GM23338 (cell line): ENCODE data around the gene DDX27. TPM values are rescaled to one million over a fixed set of nuclear protein-coding genes. Genes with fewer than 3 reads are reported as not detected.

ENCODE experiments used
- ATAC-seq: fragments of 200-7000 bp; cut with Tn5 transposase; 3 replicates; pipeline ENCODE4 v1.9.1; 2020
- DNase-seq: peaks from one replicate; pipeline ENCODE4 v3.0.0-alpha.2; 2015; ENCODE audit warnings: low spot score
- H2AFZ ChIP-seq: fragments of 200-600 bp; sonication (generic); 2 replicates; pipeline ENCODE4 v1.8.0; 2016; ENCODE audit warnings: antibody characterized with exemption, mild to moderate bottlenecking, moderate library complexity
- H3F3A ChIP-seq: fragments of 200-600 bp; sonication (generic); replicated peaks from 2 replicates; pipeline ENCODE4 v1.8.0; 2017; ENCODE audit warnings: antibody characterized with exemption, mixed run types, low read depth
- H3K27ac ChIP-seq: fragments of 200-600 bp; sonication (generic); 2 replicates; pipeline ENCODE4 v1.6.1; 2016; ENCODE audit warnings: low read depth
- H3K27me3 ChIP-seq: fragments of 200-600 bp; sonication (generic); 2 replicates; pipeline ENCODE4 v1.8.0; 2016; ENCODE audit warnings: mild to moderate bottlenecking, mixed run types, moderate library complexity; ENCODE audit not compliant: insufficient read depth
- H3K36me3 ChIP-seq: fragments of 200-600 bp; sonication (generic); 2 replicates; pipeline ENCODE4 v1.8.0; 2016; ENCODE audit warnings: mild to moderate bottlenecking; ENCODE audit not compliant: insufficient read depth
- H3K4me1 ChIP-seq: fragments of 200-600 bp; sonication (generic); 2 replicates; pipeline ENCODE4 v1.8.0; 2016; ENCODE audit warnings: mild to moderate bottlenecking, moderate library complexity; ENCODE audit not compliant: insufficient read depth
- H3K4me2 ChIP-seq: fragments of 200-600 bp; sonication (generic); 2 replicates; pipeline ENCODE4 v1.7.1; 2017; ENCODE audit warnings: mixed run types
- H3K4me3 ChIP-seq: fragments of 200-600 bp; sonication (generic); 2 replicates; pipeline ENCODE4 v1.6.1; 2016; ENCODE audit warnings: mixed run types
- H3K79me2 ChIP-seq: fragments of 200-600 bp; sonication (generic); replicated peaks from 2 replicates; pipeline ENCODE4 v1.8.0; 2017; ENCODE audit warnings: mild to moderate bottlenecking; ENCODE audit not compliant: insufficient read depth
- H3K9me2 ChIP-seq: fragments of 200-600 bp; sonication (generic); 2 replicates; pipeline ENCODE4 v1.8.0; 2017; ENCODE audit not compliant: insufficient read depth
- H4K20me1 ChIP-seq: fragments of 200-600 bp; sonication (generic); replicated peaks from 2 replicates; pipeline ENCODE4 v1.8.0; 2017; ENCODE audit warnings: mild to moderate bottlenecking; ENCODE audit not compliant: insufficient read depth
- H3K27ac Mint-ChIP-seq: 2 replicates; pipeline ENCODE4 v1.8.0; 2020; ENCODE audit warnings: inconsistent platforms, mild to moderate bottlenecking, moderate library complexity, mixed read lengths
- H3K27me3 Mint-ChIP-seq: 3 replicates; pipeline ENCODE4 v1.8.0; 2022; ENCODE audit warnings: low read depth, mild to moderate bottlenecking, moderate library complexity, mixed read lengths, inconsistent platforms; ENCODE audit not compliant: insufficient read depth, poor library complexity
- H3K36me3 Mint-ChIP-seq: 3 replicates; pipeline ENCODE4 v1.8.0; 2021; ENCODE audit warnings: low read depth, mild to moderate bottlenecking, inconsistent platforms, moderate library complexity, mixed read lengths
- H3K4me1 Mint-ChIP-seq: 3 replicates; pipeline ENCODE4 v1.8.0; 2020; ENCODE audit warnings: mild to moderate bottlenecking, inconsistent platforms, mixed read lengths
- H3K4me3 Mint-ChIP-seq: 3 replicates; pipeline ENCODE4 v1.8.0; 2021; ENCODE audit warnings: moderate library complexity, mild to moderate bottlenecking, inconsistent platforms, mixed read lengths
- H3K9me3 Mint-ChIP-seq: 3 replicates; pipeline ENCODE4 v1.8.0; 2020; ENCODE audit warnings: moderate library complexity, mild to moderate bottlenecking, inconsistent platforms, mixed read lengths
- CTCF ChIP-seq, 2 experiments: fragments of 200-600 bp in 1 of 2; sonication (generic) in 1 of 2; conservative IDR thresholded peaks; 2 replicates each; pipeline versions ENCODE4 v1.5.1 to v1.6.1; 2016 to 2017; ENCODE audit warnings: antibody characterized with exemption in 2 of 2, low read depth in 2 of 2, mild to moderate bottlenecking in 2 of 2, moderate library complexity in 1 of 2
- ETS1 ChIP-seq: IDR thresholded peaks from 2 replicates; pipeline ENCODE4 v1.6.1; 2016; ENCODE audit warnings: antibody characterized with exemption
- EZH2 ChIP-seq: fragments of 200-600 bp; sonication (generic); IDR thresholded peaks from one replicate; pipeline ENCODE4 v1.8.0; 2017; ENCODE audit warnings: antibody characterized with exemption, mild to moderate bottlenecking, low read depth; ENCODE audit not compliant: unreplicated experiment
- EZH2phosphoT487 ChIP-seq: fragments of 200-600 bp; sonication (generic); IDR thresholded peaks from one replicate; pipeline ENCODE4 v1.8.1; 2018; ENCODE audit warnings: antibody characterized with exemption; ENCODE audit not compliant: unreplicated experiment
- REST ChIP-seq: IDR thresholded peaks from one replicate; pipeline ENCODE4 v1.6.1; 2018; ENCODE audit warnings: antibody characterized with exemption; ENCODE audit not compliant: unreplicated experiment
- STAT1 ChIP-seq: IDR thresholded peaks from one replicate; pipeline ENCODE4 v1.6.1; 2016; ENCODE audit warnings: antibody characterized with exemption; ENCODE audit not compliant: unreplicated experiment
- ZNF331 ChIP-seq: fragments of 250-450 bp; sonication (Bioruptor Pico); IDR thresholded peaks from 2 replicates; pipeline ENCODE4 v1.5.0; 2020; ENCODE audit warnings: low read depth, mild to moderate bottlenecking, moderate library complexity
- ZNF462 ChIP-seq: fragments of 250-450 bp; sonication (Bioruptor Pico); IDR thresholded peaks from 2 replicates; pipeline ENCODE4 v1.5.0; 2020; ENCODE audit warnings: mild to moderate bottlenecking, moderate library complexity
- polyA plus RNA-seq: library from polyadenylated mRNA; unstranded; fragments of >200 nt; fragmentation: Nextera tagmentation; extraction: Ambion mirVana; gene quantifications from 2 replicates; pipeline ENCODE4 v1.2.1, GENCODE V29; 2016
- total RNA-seq: library from RNA; depleted of rRNA; stranded (reverse); fragments of >200 nt; shearing (Covaris generic); gene quantifications from 2 replicates; pipeline ENCODE4 v1.2.3, GENCODE V29; 2014

Gene DDX27
- total and polyA plus RNA-seq, 2 experiments from 2014 or later: 53.3 to 81.3 TPM

- DNase-seq: no peak
- peaks cover 3% of the 10 kb centered on the region for H3K27me3 Mint-ChIP-seq
- H3K9me2 ChIP-seq: 0 out of 2 replicates have a peak, but pooled peaks cover 3% of the 10 kb centered on the region
- peaks cover 3% of the 10 kb centered on the region; the same call in 1 of the 3 replicates for H3K9me3 Mint-ChIP-seq
- no peak for ATAC-seq
- no peak overlapping the region for H3K27ac Mint-ChIP-seq
- H3K4me3 Mint-ChIP-seq: no peak overlapping the region; the same call in 2 of the 3 replicates
- H3K27ac ChIP-seq: no peak overlapping the region
- H3K79me2 ChIP-seq: peaks cover 76% of the 10 kb centered on the region
- H3F3A ChIP-seq: peaks cover 5% of the 10 kb centered on the region; the same call in 1 of the 2 replicates
- H3K36me3 ChIP-seq: peaks cover 51% of the 10 kb centered on the region
- no peak overlapping the region for H3K4me2 ChIP-seq
- H3K4me1 ChIP-seq: no peaks in the 10 kb centered on the region; the same call in 1 of the 2 replicates
- no peaks in the 10 kb centered on the region for H3K27me3 ChIP-seq
- no peak for TF ChIP-seq STAT1
- TF ChIP-seq CTCF (conservative IDR thresholded peaks at IDR 0.05; ENCODE audit: low read depth in 2 of 2): no peak
- TF ChIP-seq EZH2phosphoT487: no peak
- TF ChIP-seq EZH2: no peak
- no peak for TF ChIP-seq REST
- H2AFZ ChIP-seq: no peak overlapping the region
- H3K4me3 ChIP-seq: no peak overlapping the region
- H4K20me1 ChIP-seq: peaks cover 31% of the 10 kb centered on the region
- peaks cover 66% of the 10 kb centered on the region for H3K36me3 Mint-ChIP-seq
- peaks cover 1% of the 10 kb centered on the region; the same call in 1 of the 3 replicates for H3K4me1 Mint-ChIP-seq
Observed at GRCh38 chr20:49270736-49271135, 51.5 kb downstream of the DDX27 start.

GRCh38 chr20:49272654-49273053, 53.4 kb downstream of the DDX27 start:
- Mint-ChIP-seq H3K4me1 (peaks cover 10% of the 10 kb centered on the region), H3K36me3 (peaks cover 72% of the 10 kb centered on the region)

More at GRCh38 chr20:49272654-49273053, 53.4 kb downstream of the DDX27 start:
- Histone ChIP-seq H3K4me3 (no peak overlapping the region), H4K20me1 (peaks cover 24% of the 10 kb centered on the region), H3K9me2 (0 out of 2 replicates have a peak, but pooled peaks cover 4% of the 10 kb centered on the region), H3K4me2 (no peak overlapping the region), H2AFZ (no peak overlapping the region), H3K36me3 (peaks cover 52% of the 10 kb centered on the region), H3K79me2 (peaks cover 72% of the 10 kb centered on the region), H3K27me3 (no peaks in the 10 kb centered on the region), H3F3A (peaks cover 6% of the 10 kb centered on the region; the same call in 1 of the 2 replicates), H3K27ac (no peak overlapping the region), H3K4me1 (peaks cover 5% of the 10 kb centered on the region; the same call in 1 of the 2 replicates)
- Mint-ChIP-seq H3K27me3 (peaks cover 4% of the 10 kb centered on the region), H3K27ac (no peak overlapping the region), H3K9me3 (peaks cover 8% of the 10 kb centered on the region; the same call in 2 of the 3 replicates), H3K4me3 (no peak overlapping the region)
- ATAC-seq (no peak), DNase-seq (no peak)
- TF ChIP-seq ZNF331 (CRISPR knock-in tag) (no peak), ZNF462 (CRISPR knock-in tag) (no peak), EZH2 (no peak), ETS1 (no peak)
